SK-N-MC (cell line): ENCODE data around the gene PRR23A.

Experiments used
- FOXP2 ChIP-seq: optimal IDR thresholded peaks from 2 replicates; pipeline ENCODE3; 2011; ENCODE audit warnings: mild to moderate bottlenecking, moderate library complexity; ENCODE audit not compliant: insufficient read depth; ENCODE audit errors: extremely low read length, control extremely low read depth
- POLR2AphosphoS5 ChIP-seq: IDR thresholded peaks from 2 replicates; pipeline ENCODE4 v1.6.1; 2012; ENCODE audit warnings: mild to moderate bottlenecking, low read depth, low read length, borderline replicate concordance

DNA sequence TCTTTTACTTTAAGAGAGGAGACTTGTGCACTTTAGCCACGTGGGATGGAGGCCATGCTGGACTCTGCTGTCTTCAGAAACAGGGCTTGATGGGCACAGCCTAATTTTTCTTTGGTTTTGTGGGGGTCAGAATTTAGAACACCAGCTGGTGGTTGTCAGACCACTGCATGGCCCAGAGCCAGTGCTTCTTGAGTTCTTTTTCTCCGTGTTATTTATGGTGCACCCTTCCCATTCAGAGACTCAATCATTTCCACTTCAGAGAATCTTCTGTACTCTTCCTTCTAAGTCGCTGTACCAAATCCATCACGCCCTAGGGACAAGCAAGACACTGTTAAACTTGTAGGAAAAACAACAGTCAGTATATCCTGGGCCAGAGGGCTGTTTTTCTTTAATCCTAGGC is 20.1 kb downstream of the PRR23A start:
- TF ChIP-seq FOXP2 (no peak), POLR2AphosphoS5 (no peak)
